Osteoblast (primary cell): ENCODE results near the gene MEG3. TPM values are rescaled to one million over a fixed set of nuclear protein-coding genes. Genes with fewer than 3 reads are reported as not detected.

Experiments used
- DNase-seq: peaks from one replicate; pipeline ENCODE4 v3.0.0; 2011; ENCODE audit warnings: low spot score, mixed read lengths; ENCODE audit not compliant: insufficient read length; ENCODE audit errors: missing footprints
- H2AFZ ChIP-seq: 2 replicates; pipeline ENCODE4 v1.6.0; 2011; ENCODE audit warnings: mild to moderate bottlenecking, low read length
- H3K27ac ChIP-seq: 2 replicates; pipeline ENCODE4 v1.5.1; 2011; ENCODE audit warnings: mild to moderate bottlenecking, low read depth, low read length, moderate library complexity
- H3K27me3 ChIP-seq: 2 replicates; pipeline ENCODE4 v1.6.0; 2012; ENCODE audit warnings: mild to moderate bottlenecking, control low read depth, inconsistent platforms, low read length, moderate library complexity; ENCODE audit not compliant: insufficient read depth
- H3K36me3 ChIP-seq: 2 replicates; pipeline ENCODE4 v1.5.1; 2011; ENCODE audit warnings: mild to moderate bottlenecking, low read length, control low read depth, moderate library complexity; ENCODE audit not compliant: insufficient read depth
- H3K4me1 ChIP-seq: 2 replicates; pipeline ENCODE4 v1.5.1; 2011; ENCODE audit warnings: mild to moderate bottlenecking, low read length, control low read depth, moderate library complexity; ENCODE audit not compliant: insufficient read depth
- H3K4me2 ChIP-seq: 2 replicates; pipeline ENCODE4 v1.6.0; 2011; ENCODE audit warnings: mild to moderate bottlenecking, low read length; ENCODE audit not compliant: insufficient read depth
- H3K4me3 ChIP-seq: fragments of 200-600 bp; sonication (generic); 3 replicates; pipeline ENCODE4 v1.5.1; 2012; ENCODE audit warnings: mild to moderate bottlenecking, low read length, inconsistent platforms; ENCODE audit not compliant: insufficient read depth
- H3K79me2 ChIP-seq: 2 replicates; pipeline ENCODE4 v1.6.0; 2012; ENCODE audit warnings: mild to moderate bottlenecking, low read length, control low read depth, inconsistent platforms; ENCODE audit not compliant: insufficient read depth
- H3K9me3 ChIP-seq: 2 replicates; pipeline ENCODE4 v1.5.1; 2011; ENCODE audit warnings: low read depth, low read length, control low read depth
- H4K20me1 ChIP-seq: 2 replicates; pipeline ENCODE4 v1.6.0; 2012; ENCODE audit warnings: mild to moderate bottlenecking, low read length, control low read depth; ENCODE audit not compliant: insufficient read depth
- total RNA-seq: library from RNA; depleted of rRNA; stranded (reverse); fragments of >200 nt; gene quantifications from 2 replicates; pipeline ENCODE4 v1.2.3, GENCODE V29; 2012
- TF ChIP-seq, protein P1 (sequence below): IDR thresholded peaks from 2 replicates; pipeline ENCODE4 v1.5.1; 2011; ENCODE audit warnings: mild to moderate bottlenecking, low read depth, low read length, moderate library complexity; ENCODE audit errors: extremely low read depth

MEG3 gene
- total RNA-seq, 1 donor = 200 TPM

GRCh38 chr14:100841761-100842403 lies 16.0 kb downstream of the MEG3 start:
- Histone ChIP-seq H3K9me3 (no peaks in the 10 kb centered on the region), H3K27ac (peak overlapping the region; percentile 80), H2AFZ (no peak overlapping the region), H3K36me3 (peaks cover 49% of the 10 kb centered on the region), H3K4me3 (no peak overlapping the region), H4K20me1 (peaks cover 58% of the 10 kb centered on the region), H3K4me2 (no peak overlapping the region), H3K4me1 (peaks cover 31% of the 10 kb centered on the region), H3K27me3 (no peaks in the 10 kb centered on the region), H3K79me2 (peaks cover 87% of the 10 kb centered on the region)
- peak; percentile 79 for DNase-seq
- TF ChIP-seq, protein P1, sequence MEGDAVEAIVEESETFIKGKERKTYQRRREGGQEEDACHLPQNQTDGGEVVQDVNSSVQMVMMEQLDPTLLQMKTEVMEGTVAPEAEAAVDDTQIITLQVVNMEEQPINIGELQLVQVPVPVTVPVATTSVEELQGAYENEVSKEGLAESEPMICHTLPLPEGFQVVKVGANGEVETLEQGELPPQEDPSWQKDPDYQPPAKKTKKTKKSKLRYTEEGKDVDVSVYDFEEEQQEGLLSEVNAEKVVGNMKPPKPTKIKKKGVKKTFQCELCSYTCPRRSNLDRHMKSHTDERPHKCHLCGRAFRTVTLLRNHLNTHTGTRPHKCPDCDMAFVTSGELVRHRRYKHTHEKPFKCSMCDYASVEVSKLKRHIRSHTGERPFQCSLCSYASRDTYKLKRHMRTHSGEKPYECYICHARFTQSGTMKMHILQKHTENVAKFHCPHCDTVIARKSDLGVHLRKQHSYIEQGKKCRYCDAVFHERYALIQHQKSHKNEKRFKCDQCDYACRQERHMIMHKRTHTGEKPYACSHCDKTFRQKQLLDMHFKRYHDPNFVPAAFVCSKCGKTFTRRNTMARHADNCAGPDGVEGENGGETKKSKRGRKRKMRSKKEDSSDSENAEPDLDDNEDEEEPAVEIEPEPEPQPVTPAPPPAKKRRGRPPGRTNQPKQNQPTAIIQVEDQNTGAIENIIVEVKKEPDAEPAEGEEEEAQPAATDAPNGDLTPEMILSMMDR = no peak

- Histone ChIP-seq H3K4me2 (peak overlapping the region; percentile 62), H3K79me2 (peaks cover 87% of the 10 kb centered on the region), H3K36me3 (peaks cover 51% of the 10 kb centered on the region), H3K4me1 (peaks cover 31% of the 10 kb centered on the region), H4K20me1 (peaks cover 66% of the 10 kb centered on the region), H3K27ac (peak overlapping the region; percentile 80), H3K4me3 (peak overlapping the region; percentile 36), H2AFZ (peak overlapping the region; percentile 62), H3K9me3 (no peaks in the 10 kb centered on the region), H3K27me3 (no peaks in the 10 kb centered on the region)
- TF ChIP-seq, protein P1 = no peak
- peak; percentile 97 for DNase-seq
These were observed 16.9 kb downstream of the MEG3 start for GRCh38 chr14:100842799-100843198.

- H3K79me2 ChIP-seq = peaks cover 86% of the 10 kb centered on the region
- no peaks in the 10 kb centered on the region for H3K9me3 ChIP-seq
- H3K27me3 ChIP-seq = no peaks in the 10 kb centered on the region
- no peak overlapping the region for H3K4me2 ChIP-seq
- TF ChIP-seq, protein P1 = no peak
- peak overlapping the region; percentile 53 for H3K27ac ChIP-seq
- peaks cover 36% of the 10 kb centered on the region for H3K4me1 ChIP-seq
- peak; percentile 9 for DNase-seq
- H3K36me3 ChIP-seq = peaks cover 47% of the 10 kb centered on the region
- no peak overlapping the region for H3K4me3 ChIP-seq
- H4K20me1 ChIP-seq = peaks cover 65% of the 10 kb centered on the region
- no peak overlapping the region for H2AFZ ChIP-seq
These were observed 18.1 kb downstream of the MEG3 start for GRCh38 chr14:100844082-100844408.

DNA sequence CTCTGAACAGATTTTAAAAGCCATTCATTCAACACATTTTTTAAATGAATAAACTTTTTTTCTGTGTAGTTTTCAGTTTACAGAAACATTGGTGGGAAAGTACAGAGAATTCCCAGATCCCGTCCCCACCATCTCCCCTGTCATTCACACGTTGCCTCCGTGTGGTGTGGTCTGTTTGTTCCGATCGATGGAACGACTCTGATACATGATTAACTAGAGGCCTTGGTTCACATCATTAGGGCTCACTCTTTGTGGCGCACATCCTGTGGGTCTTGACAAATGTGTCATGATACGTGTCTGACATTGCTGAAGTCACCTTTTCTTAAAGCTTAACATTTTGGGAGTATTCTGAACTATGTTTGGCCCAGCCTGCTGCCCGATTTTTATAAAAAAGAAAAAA lies 18.5 kb downstream of the MEG3 start:
- H3K4me2 ChIP-seq = no peak overlapping the region
- H3K36me3 ChIP-seq = peaks cover 44% of the 10 kb centered on the region
- peaks cover 65% of the 10 kb centered on the region for H4K20me1 ChIP-seq
- H3K4me1 ChIP-seq = peaks cover 40% of the 10 kb centered on the region
- H2AFZ ChIP-seq = no peak overlapping the region
- H3K27ac ChIP-seq = peak overlapping the region; percentile 53
- peak; percentile 15 for DNase-seq
- no peaks in the 10 kb centered on the region for H3K9me3 ChIP-seq
- TF ChIP-seq, protein P1 = no peak
- peaks cover 86% of the 10 kb centered on the region for H3K79me2 ChIP-seq
- H3K27me3 ChIP-seq = no peaks in the 10 kb centered on the region
- H3K4me3 ChIP-seq = no peak overlapping the region
